BE2C (cell line): ENCODE results near the gene SYNDIG1.
A peak's percentile ranks its signal among the peaks of the same experiment; 100 is the strongest.

ENCODE experiments used
- DNase-seq: peaks from one replicate; pipeline ENCODE4 v3.0.0-alpha.2; 2020
- H3K27me3 ChIP-seq: fragments of 250-450 bp; sonication (Bioruptor Pico); 2 replicates; pipeline ENCODE4 v1.5.1; 2020; ENCODE audit warnings: mild to moderate bottlenecking
- H3K36me3 ChIP-seq: fragments of 250-450 bp; sonication (Bioruptor Pico); 2 replicates; pipeline ENCODE4 v1.5.1; 2020; ENCODE audit warnings: mild to moderate bottlenecking
- H3K4me1 ChIP-seq: fragments of 250-450 bp; sonication (Bioruptor Pico); 2 replicates; pipeline ENCODE4 v1.5.1; 2020
- H3K4me3 ChIP-seq: 2 replicates; pipeline ENCODE4 v1.5.1; 2011; ENCODE audit warnings: low read depth, low read length
- H3K9me3 ChIP-seq: fragments of 250-450 bp; sonication (Bioruptor Pico); 2 replicates; pipeline ENCODE4 v1.5.1; 2020
- TF ChIP-seq, protein P1 (sequence below): IDR thresholded peaks from 2 replicates; pipeline ENCODE4 v1.5.1; 2012; ENCODE audit warnings: mild to moderate bottlenecking, low read depth, low read length

The SYNDIG1 gene

GRCh38 chr20:24423390-24424313 lies 45.8 kb upstream of the SYNDIG1 start:
- H3K4me3 ChIP-seq, result no peak overlapping the region
- DNase-seq, result no peak
- TF ChIP-seq, protein P1, sequence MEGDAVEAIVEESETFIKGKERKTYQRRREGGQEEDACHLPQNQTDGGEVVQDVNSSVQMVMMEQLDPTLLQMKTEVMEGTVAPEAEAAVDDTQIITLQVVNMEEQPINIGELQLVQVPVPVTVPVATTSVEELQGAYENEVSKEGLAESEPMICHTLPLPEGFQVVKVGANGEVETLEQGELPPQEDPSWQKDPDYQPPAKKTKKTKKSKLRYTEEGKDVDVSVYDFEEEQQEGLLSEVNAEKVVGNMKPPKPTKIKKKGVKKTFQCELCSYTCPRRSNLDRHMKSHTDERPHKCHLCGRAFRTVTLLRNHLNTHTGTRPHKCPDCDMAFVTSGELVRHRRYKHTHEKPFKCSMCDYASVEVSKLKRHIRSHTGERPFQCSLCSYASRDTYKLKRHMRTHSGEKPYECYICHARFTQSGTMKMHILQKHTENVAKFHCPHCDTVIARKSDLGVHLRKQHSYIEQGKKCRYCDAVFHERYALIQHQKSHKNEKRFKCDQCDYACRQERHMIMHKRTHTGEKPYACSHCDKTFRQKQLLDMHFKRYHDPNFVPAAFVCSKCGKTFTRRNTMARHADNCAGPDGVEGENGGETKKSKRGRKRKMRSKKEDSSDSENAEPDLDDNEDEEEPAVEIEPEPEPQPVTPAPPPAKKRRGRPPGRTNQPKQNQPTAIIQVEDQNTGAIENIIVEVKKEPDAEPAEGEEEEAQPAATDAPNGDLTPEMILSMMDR, result no peak
- H3K9me3 ChIP-seq, result no peaks in the 10 kb centered on the region
- no peaks in the 10 kb centered on the region for H3K27me3 ChIP-seq
- peaks cover 4% of the 10 kb centered on the region; the same call in 1 of the 2 replicates for H3K4me1 ChIP-seq
- H3K36me3 ChIP-seq, result no peaks in the 10 kb centered on the region

GRCh38 chr20:24425523-24426135 lies 43.8 kb upstream of the SYNDIG1 start:
- no peaks in the 10 kb centered on the region for H3K9me3 ChIP-seq
- no peaks in the 10 kb centered on the region for H3K27me3 ChIP-seq
- TF ChIP-seq, protein P1, result no peak
- H3K4me1 ChIP-seq, result peaks cover 3% of the 10 kb centered on the region; the same call in 1 of the 2 replicates
- H3K4me3 ChIP-seq, result no peak overlapping the region
- no peaks in the 10 kb centered on the region for H3K36me3 ChIP-seq
- no peak for DNase-seq

- H3K4me3 ChIP-seq, result no peak overlapping the region
- DNase-seq, result no peak
- no peaks in the 10 kb centered on the region for H3K36me3 ChIP-seq
- no peaks in the 10 kb centered on the region for H3K4me1 ChIP-seq
- no peaks in the 10 kb centered on the region for H3K27me3 ChIP-seq
- TF ChIP-seq, protein P1, result no peak
- H3K9me3 ChIP-seq, result no peaks in the 10 kb centered on the region
Observed at GRCh38 chr20:24431279-24432045, 38.0 kb upstream of the SYNDIG1 start.

DNA sequence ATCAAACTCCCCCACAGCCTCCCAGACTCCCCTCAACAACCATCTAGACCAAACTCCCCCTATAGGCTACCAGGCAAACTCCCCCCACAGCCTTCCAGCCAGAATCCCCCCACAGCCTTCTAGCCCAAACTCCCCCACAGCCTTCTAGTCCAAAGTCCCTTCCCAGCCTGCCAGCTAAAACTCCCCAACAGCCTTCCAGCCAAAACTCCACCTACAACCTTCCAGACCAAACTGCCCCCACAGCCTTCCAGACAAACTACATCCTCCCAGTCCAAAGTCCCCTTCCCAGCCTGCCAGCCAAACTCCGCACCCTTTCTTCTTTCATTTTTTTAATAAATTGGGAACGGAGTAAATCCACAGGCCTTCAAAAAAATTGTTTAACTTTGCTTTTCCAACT lies 37.4 kb upstream of the SYNDIG1 start:
- H3K4me3 ChIP-seq, result no peak overlapping the region
- H3K9me3 ChIP-seq, result no peaks in the 10 kb centered on the region
- H3K4me1 ChIP-seq, result no peaks in the 10 kb centered on the region
- no peaks in the 10 kb centered on the region for H3K36me3 ChIP-seq
- H3K27me3 ChIP-seq, result no peaks in the 10 kb centered on the region
- TF ChIP-seq, protein P1, result 0 out of 2 replicates have a peak, but pooled peaks have one; percentile 3
- no peak for DNase-seq

DNA sequence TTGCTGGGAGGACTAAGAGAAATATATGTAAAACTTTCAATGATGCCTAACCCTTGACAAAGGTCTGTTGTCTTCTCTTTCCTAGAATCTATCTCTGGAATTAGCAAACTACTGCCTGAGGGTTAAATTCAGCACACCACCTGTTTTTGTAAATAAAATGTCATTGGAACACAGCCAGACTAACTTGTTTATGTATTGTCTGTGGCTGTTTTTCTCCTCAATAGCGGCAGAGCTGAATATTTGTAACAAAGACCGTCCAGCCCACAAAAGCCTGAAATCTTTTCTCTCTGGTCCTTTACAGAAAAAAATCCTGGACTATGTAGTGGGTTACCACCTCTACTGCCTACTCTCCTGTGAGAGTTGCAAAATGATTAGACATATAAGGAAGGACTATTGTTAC lies 33.3 kb upstream of the SYNDIG1 start:
- no peaks in the 10 kb centered on the region for H3K36me3 ChIP-seq
- TF ChIP-seq, protein P1, result no peak
- H3K4me1 ChIP-seq, result no peaks in the 10 kb centered on the region
- H3K4me3 ChIP-seq, result no peak overlapping the region
- H3K9me3 ChIP-seq, result no peaks in the 10 kb centered on the region
- H3K27me3 ChIP-seq, result no peaks in the 10 kb centered on the region
- no peak for DNase-seq
